Stimulated activated CD4-positive, alpha-beta T cell treated with anti-CD3 and anti-CD28 coated beads, TNF-alpha, amount 100 ng/mL, for 4 hours (primary cell): Measurements from ENCODE around the gene FOXI1.

ENCODE experiments used
- DNase-seq, 3 experiments: peaks; one replicate each; pipeline ENCODE4 v3.0.0-alpha.2; 2020; ENCODE audit warnings: low read depth in 3 of 3

Gene FOXI1

DNA sequence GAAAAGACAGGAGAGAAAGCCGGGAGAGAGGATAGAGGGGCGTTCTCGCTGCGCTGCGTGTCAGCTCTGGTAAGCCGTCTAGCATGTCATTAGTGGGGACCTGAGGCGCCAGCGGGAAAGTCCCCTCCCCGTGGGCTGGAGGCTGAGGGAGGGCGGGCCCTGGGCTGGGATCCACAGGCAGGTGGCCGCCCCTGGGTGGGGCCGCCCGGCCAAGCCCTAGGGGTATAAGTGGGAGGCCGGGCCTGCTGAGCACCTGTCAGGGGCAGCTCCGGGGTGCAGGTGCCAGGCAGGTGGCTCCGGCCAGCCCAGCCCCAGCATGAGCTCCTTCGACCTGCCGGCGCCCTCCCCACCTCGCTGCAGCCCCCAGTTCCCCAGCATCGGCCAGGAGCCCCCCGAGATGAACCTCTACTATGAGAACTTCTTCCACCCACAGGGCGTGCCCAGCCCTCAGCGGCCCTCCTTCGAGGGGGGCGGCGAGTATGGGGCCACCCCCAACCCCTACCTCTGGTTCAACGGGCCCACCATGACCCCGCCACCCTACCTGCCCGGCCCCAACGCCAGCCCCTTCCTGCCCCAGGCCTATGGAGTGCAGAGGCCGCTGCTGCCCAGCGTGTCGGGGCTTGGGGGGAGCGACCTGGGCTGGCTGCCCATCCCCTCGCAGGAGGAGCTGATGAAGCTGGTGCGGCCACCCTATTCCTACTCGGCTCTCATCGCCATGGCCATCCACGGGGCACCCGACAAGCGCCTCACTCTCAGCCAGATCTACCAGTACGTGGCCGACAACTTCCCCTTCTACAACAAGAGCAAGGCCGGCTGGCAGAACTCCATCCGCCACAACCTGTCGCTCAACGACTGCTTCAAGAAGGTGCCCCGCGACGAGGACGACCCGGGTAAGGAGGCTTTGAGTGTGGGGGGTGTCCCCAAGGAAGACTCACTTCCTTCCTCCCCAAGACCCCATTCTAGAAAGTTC lies at the start of gene FOXI1:
Gene FOXI1, plus strand, starts transcription at position 256 of the 970 bp plus-strand sequence. Its CDS starts 61 bp downstream, at position 317.
- no peak for DNase-seq

DNA sequence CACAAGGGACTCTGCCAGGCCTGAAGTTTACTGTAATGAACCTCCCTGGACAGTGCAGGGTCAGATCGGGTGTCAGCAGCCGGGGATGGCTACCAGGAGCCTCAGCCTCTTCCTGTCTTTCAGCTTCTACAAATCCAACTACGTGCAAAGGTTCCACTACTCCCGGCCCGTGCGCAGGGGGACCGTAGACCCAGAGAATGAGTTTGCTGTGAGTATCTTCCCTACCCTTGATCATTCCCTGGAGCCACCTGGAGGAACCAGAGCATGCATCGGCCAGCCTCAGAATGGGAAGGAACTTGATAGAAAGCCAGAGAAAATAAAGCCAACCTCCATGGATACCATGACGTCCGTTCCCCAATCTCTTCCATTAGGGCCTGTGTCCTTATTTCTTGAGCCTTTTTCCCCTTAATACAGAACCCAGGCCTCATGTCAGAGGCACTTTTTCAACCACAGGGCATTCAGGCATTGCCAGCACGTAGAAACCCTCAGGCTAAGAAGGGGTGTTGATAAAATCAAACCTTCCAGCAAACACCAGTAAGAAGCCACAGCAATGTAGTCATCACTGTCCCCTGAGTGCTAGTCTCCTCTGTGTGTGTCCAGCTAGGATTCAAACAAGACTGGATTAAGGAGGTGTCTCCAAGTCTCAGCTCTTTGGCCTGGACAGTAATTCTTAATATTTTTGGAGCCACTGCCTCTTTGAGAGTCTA lies 49.0 kb upstream of the FOXI1 start:
- DNase-seq = no peak

DNA sequence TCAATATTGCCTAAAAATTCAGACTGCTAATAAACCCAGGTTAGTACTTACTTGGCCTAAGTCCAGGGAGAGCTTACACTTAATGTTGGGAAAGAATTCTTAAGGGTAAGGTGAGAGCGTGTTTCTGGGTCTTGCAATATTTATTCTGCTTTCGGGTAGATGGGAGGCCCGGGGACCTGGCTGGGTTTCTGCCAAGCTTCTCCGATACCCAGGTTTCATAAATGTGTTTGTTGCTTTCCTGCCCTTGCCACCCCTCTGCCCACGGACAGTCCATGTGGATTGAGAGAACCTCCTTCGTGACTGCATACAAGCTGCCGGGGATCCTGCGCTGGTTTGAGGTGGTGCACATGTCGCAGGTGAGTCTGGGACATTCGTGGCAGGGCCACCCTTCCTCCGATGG lies 48.4 kb upstream of the FOXI1 start:
- no peak for DNase-seq

DNA sequence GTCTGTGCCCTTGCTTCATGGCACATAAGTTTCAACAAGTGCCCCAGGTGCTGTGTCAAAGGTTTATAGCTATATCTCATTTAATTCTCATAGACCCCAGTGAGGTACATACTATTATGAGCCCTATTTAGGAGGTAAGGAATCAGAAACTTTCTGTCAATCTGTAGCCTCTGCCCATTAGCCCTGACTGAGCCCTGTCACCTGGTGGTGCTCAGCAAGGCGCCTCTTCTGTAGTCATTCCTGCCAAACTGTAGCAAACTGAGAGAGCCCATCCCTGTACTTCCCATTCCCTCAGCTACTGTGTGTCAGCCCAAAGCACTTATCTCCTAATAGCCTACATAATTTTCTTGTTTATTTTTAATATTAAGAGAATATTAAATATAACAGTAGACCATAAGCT lies 46.5 kb upstream of the FOXI1 start:
- DNase-seq = no peak

DNA sequence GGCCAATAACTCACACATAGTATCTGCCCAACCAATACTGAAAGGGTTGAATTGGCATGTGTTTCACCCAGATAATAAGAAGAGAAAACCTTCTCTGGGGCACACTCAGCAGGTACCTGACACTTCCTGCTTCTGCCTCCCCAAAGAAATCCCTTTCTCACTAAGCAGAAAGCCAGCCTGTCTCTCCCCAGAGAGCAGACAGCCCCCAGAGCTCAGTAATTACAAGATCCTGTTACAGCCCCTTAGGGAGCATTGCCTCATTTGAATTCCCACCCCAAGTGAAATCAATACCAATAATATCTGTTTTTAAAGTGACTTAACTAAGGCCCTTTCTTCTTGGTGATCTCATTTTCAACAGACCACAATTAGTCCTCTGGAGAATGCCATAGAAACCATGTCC lies 38.5 kb upstream of the FOXI1 start:
- no peak for DNase-seq

DNA sequence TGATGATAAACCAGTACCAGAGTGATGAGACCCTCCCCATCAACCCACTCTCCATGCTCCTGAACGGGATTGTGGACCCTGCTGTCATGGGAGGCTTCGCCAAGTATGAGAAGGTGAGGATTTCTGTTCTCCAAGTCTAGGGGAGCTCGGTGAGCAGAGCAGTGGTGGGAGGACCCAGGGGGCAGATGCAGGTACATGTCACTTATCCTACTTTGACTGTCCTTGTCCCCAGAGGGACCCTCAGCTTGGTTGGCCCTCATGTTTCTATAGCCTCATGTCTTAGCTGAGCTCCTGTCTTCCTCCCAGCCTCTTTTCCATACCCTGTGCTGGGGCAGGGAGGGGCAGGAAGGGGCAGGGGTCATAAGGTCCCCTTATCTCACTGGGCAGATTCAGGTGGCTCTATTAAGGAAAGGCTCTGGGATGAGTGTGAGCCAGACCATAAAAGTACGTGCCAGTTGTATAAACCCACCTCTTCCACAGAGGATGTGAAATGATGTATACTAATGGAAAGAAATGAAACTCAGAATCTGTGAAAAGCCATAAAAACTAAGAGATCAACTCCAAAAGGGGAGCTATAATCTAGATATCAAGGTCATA lies 38.0 kb upstream of the FOXI1 start:
- no peak for DNase-seq

DNA sequence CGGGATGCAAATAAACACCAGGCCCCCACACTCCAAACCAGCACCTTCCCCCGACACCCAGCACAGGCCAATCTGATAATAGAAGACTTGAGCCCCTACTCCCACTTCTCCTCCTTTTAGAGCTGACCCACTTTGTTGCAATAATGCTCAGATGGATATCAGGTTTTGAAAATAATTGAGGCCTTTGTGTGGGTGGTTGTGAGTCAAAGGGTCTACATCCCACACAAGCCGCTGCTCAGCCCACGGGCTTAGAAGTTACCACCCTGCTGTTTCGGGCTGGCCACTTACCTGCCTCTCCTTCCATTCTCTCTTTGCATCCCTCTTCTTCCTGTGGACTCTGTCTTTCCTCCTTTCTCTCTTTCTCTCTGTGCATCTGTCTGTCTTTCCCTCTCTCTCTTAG lies 36.2 kb upstream of the FOXI1 start:
- DNase-seq = no peak

DNA sequence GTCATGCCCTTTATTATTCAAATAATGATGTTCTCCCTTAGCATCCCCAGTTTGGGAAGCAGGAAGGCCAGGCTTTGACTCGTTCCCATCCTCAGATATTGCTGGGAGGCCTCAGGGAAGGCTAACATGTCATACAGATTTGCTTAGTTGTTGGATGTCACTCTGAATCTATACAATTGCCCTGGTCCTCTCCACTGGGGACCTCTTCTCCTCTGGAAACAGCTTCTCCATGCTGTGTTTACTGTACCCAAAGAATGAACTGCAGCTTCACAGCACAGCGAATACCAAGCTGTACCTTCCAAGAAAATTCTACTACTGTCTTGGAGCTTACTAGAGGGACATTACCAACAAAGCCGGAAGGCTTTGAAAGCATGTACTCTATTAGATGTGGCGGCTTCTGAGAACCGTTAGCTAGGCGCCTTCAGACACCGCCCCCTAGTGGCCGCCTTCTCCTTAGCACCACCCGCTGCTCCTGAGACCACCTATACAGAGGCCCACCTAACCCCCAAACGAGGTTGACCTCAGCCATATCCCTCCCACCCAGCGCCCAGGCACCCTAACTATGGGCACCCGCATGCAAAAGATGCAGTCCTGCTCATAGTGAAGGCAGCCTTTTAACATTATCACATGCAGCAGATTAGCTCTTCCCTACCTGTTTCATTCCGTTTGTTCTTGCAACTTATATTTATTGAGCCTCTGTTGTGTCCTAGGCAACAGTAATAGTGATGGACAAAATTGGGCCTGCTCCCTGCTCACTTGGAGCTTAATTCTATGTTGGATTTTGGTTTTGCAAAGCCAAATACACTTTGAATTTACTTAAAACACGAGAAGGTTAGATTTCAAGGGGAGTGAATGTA lies 34.9 kb upstream of the FOXI1 start:
- DNase-seq = peak in 1 of 3 experiments; percentile 4

DNA sequence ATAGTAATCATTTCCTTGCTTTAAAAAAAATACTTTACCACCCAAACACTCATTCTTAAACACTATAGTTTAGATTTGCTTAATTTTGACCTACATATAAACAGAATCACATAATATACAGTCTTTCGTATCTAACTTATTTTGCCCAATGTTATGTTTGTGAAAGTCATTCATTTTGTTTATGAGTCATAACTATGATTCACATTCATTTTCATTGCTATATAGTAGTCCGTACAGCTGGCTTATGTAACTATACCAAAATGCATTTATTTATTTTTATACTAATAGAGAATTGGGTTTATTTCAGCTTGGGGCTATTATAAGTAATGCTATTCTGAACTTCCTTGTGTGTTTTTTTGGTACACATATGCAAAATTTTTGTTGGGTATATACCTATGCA lies 33.9 kb upstream of the FOXI1 start:
- DNase-seq = no peak

DNA sequence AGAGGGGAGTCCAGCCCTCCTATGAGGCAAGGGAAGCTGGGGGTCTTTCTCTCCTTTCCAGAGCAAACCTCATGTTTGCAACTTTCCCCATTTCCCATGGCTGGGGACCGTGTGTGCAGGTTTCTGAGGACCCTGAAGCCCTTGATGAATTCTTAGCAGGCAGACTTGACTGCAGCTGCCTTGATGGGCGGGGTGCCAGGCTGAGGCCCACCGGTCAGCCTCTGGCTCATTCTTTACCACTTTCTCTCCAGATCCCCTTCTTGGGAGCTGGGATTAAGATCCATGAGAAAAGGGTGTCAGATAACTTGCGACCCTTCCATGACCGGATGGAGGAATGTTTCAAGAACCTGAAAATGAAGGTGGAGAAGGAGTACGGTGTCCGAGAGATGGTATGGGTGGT lies 30.0 kb upstream of the FOXI1 start:
- DNase-seq = no peak

DNA sequence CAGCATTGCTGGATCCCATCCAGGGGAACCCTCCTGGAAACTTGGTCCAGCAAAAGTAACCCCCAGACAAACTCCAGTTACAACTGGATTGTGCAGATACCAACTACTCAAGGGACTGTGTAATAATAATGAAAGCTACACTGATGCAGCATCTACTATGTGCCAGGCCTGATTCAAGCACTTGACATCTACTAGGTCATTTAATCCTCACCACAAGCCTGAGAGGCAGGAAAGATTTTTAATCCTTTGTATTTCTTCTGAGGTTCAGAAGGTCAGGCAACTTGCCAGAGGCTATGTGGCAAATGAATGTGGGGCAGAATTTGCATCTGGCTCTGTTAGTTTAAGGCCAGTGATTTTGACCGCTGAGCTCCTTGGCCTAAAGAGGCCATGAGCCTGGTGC lies 29.5 kb upstream of the FOXI1 start:
- DNase-seq = no peak

DNA sequence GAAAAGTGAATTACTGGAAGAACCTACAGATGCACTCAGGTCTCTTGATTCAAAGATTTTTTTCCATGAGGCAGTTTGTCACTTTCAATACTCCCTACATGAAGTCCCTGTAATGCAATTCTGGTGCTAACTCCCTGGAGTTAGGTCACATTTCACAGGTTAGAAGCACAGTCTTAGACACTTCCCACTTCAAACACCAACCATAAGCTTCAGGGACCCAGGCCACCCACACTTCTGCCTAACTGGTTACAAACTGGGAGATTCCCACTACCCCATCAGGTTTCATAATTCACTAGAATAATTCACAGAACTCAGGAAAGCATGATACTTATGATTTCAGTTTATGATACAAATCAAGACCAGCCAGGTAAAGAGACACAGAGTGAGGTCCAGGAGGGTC lies 29.0 kb upstream of the FOXI1 start:
- DNase-seq = no peak

DNA sequence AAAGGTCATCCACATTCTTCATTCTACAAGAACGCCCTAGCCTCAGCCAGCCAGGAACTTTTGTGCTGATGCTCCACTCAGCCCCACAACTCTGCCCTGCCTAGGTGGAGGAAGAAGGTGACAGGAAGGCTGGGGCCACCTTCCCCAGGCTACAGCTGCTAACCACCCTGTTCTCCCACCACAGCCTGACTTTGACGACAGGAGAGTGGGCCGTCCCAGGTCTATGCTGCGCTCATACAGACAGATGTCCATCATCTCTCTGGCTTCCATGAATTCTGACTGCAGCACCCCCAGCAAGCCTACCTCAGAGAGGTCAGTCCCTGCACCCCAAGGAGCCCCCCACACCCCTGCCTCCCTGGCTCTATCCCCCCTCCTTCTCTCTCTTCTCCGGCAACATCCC lies 28.2 kb upstream of the FOXI1 start:
- no peak for DNase-seq

DNA sequence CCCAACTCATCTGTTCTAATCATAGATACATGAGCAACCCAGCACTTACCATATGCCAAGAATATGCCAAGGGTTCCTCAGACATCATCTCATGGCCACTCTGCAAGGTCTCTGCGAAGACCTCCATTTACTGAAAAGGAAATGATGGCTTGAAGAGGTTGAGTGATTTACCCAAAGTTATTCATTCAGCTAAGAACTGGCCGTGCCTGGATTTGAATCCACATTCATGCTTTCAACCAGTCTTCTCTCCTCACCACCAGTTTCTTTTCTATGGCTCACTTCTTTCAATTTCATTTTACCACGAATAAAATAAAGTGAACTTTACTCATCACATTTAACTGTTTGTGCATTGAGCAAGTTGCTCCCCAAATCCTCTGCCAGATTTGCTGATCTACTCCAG lies 27.2 kb upstream of the FOXI1 start:
- DNase-seq = no peak

DNA sequence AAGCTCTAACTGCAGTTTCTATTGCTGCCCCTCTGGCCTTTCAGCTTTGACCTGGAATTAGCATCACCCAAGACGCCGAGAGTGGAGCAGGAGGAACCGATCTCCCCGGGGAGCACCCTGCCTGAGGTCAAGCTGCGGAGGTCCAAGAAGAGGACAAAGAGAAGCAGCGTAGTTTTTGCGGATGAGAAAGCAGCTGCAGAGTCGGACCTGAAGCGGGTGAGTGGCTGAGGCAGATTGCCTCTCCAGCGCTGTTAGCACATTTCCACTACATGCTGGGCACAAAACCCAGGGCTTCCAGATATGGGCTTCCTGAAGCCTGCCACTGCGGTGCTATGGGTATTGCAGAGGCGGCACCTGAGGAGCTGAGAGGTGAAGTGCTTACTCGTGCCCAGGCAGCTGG lies 26.8 kb upstream of the FOXI1 start:
- DNase-seq = no peak

DNA sequence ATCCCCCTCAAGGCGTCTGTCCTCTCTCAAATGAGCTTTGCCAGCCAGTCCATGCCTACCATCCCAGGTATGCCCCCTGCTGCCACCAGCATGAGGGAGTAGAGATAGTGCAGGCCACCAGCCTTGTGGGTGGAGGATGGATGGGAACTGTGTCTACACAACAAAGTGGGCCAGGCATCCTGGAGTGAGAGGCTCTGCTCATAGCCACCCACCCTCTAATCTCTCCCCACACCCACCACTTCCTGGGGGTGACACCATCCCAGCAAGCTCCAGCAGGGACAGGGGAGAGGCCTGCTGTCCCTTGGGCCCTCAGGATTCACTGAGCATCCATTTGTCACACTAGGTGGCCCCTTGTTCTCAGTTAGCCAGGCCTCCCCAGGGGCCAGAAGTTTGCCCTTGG lies 25.5 kb upstream of the FOXI1 start:
- no peak for DNase-seq

DNA sequence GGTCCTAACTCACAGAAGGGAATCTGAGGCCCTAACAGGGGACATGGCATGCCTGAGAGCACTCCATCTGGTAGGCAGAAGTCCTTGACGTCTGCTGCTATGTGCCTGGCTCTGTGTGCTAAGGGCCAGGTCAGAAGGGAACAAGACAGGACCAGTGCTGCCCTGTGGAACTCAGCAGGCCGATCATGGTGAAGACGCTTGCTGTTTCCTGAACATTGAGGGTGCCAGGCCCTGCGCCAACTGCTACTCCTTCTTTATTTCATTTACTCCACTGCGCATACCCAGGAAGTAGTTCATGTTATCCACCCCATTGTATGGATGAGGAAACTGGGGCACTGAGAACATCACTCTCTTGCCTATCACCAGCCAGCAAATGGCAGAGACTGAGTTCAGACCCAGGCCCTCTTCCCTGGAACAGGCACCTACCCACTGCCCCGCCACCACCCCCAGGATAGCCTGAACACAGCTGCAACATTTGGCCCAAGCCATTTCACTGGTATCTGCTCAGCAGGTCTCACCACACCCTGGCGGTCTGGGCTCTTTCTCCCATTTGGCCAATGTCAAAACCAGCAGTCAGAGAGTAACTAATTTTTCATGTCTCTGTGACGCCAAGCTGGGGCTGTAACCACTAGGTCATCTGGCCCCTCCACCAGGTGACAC lies 24.8 kb upstream of the FOXI1 start:
- no peak for DNase-seq

DNA sequence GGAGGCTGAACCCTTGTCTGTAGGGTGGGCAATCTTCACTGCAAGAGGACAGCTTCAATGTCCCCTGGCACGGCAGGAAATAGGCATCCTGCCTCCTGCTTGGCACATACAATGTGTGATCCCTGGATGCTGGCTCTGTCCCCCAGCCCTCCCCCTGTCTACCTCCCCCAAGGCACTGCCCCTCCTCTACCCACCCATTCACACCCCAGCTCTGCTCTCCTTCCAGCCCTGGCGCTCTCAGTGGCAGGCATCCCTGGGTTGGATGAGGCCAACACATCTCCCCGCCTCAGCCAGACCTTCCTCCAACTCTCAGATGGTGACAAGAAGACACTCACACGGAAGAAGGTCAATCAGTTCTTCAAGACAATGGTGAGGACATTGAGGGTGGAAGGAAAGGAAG lies 24.1 kb upstream of the FOXI1 start:
- no peak for DNase-seq

DNA sequence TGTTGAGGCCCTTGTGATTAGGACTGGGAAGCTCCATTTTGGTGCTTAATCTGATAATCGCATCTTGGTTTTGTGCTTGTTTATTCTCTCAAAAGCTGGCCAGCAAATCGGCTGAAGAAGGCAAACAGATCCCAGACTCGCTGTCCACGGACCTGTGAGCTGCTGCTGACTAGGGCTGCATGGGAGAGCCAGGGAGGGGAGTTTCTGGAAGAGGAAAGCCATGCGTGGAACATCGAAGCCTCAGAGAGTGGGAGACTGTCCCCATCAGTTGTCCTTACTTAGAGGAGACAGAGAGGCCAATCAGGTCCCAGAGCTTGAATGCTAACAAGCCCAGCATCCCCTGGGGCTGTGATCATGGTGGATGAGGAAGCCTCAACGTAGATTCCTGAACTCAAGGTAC lies 23.0 kb upstream of the FOXI1 start:
- no peak for DNase-seq

DNA sequence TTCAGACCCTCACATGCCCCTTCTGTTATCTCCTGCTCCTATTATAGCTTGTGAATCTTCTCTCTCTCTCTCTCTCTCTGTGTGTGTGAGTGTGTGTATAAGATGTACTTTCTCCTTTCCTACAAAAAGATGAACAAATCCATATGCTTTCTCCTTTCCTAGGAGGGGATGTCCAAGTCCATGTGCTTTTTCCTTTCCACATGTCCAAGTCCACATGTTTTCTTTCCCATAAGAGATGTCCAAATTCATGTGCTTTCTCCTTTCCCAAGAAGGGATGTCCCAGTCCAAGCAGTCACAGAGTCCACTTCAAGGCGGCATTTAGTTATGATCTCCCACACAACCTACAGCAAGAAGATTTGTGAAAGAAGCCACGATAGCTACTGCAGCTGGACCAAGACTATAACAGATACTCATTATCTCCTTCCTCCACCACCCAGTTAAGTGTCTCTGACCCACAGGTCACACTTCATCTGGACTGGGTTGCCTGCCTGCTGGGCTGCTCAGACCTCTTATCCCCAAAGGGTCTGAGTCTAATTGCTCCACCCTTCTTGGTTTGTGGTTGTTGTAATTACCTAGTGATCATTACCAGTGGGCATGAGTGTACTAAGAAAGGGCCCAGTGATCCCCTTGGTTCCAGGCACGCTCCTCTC lies 18.4 kb upstream of the FOXI1 start:
- no peak for DNase-seq
